ENCODE data around the gene TNFSF9.
"Not testable (repeated sequence)": the region's sequence is repeated elsewhere in the genome, so short reads cannot be mapped to it uniquely, and the experiment has no call there.

Gene TNFSF9

GRCh38 chr19:6572217-6572616, 41.4 kb downstream of the TNFSF9 start:
- no peak for DNase-seq (ENCODE audit: low read depth)

GRCh38 chr19:6573350-6573749, 42.5 kb downstream of the TNFSF9 start:
- DNase-seq (ENCODE audit: low read depth): no peak

DNA sequence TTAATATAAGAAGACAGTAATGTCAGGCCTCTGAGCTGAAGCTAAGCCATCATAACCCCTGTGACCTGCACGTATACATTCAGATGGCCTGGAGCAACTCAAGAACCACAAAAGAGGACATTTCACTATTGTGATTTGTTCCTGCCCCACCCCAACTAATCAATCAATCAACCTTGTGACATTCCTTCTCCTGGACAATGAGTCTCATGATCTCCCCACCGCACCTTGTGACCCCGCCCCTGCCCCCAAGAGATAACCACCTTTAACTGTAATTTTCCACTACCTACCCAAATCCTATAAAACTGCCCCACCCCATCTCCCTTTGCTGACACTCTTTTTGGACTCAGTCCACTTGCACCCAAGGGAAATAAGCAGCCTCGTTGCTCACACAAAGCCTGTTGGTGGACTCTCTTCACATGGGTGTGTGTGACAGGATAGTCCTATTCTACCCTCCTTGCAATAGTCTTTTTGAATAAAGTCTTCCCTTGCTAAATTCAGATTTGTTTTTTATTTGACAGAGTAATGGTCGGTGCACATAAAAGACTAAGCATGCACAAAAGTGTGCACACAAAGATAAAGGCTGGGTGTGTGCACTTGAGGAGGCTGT, 46.1 kb downstream of the TNFSF9 start:
- no peak for DNase-seq (ENCODE audit: low read depth)

DNA sequence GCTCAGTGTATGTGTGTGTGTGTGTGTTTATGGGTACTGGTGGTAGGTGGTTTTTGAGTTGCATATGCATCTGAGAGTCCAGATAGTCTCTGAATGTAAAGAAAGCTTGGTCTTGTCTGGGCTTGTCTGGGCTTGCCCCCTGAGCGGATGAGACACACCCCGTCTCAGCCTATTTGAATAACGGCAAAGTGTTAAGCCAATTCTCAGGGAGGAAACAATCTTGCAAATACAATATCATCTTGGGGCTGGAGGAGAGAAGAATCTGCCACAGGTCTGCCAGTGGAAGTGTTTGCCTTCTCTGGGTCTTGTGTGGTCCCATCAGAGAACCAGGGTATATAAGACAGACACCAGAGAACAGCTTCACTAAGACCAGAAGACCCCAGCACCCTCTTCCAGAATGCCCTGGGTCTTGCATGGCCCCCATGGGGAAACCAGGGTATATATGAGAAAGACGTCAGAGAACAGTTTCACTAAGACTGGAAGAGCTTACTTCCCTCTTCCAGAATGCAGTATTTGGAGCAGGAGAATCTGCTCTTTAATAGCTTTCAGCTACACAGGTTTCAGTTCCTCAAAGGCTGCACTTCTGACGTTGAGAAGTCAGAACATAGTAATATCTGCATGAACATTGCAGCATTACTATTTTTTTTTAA, 46.8 kb downstream of the TNFSF9 start:
- no peak for DNase-seq (ENCODE audit: low read depth)

DNA sequence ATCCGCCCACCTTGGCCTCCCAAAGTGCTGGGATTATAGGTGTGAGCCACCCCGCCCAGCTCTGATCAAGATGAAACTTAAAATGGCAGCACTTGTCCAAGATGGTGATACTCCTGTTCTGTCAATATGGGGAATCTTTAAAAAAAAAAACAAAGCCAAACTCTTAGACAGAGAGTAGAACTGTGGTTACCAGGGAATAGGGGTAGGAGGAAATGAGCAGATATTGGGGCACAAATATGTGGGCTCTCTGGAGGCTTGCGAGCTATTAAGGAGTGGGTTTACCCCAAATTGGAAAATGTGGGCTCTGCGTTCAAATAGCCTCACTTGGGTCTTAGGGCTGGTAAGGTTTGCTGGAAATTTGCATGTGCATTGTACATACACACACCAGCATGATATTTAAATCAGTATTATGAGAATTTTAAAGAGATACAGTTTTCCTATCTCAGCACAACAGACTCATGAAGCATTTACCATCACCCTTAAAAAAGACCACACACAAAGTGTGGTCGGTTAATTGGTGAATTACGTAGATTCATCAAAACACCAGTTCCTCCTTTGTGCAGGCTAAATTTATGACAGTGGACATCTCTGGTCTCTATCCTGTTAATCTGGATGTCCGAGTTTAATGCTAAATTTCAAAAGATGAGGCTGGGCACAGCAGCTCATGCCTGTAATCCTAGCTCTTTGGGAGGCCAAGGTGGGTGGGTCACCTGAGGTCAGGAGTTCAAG, 48.8 kb downstream of the TNFSF9 start:
- no peak for DNase-seq (ENCODE audit: low read depth)

GRCh38 chr19:6580313-6580712, 49.5 kb downstream of the TNFSF9 start:
- no peak for DNase-seq (ENCODE audit: low read depth)

DNA sequence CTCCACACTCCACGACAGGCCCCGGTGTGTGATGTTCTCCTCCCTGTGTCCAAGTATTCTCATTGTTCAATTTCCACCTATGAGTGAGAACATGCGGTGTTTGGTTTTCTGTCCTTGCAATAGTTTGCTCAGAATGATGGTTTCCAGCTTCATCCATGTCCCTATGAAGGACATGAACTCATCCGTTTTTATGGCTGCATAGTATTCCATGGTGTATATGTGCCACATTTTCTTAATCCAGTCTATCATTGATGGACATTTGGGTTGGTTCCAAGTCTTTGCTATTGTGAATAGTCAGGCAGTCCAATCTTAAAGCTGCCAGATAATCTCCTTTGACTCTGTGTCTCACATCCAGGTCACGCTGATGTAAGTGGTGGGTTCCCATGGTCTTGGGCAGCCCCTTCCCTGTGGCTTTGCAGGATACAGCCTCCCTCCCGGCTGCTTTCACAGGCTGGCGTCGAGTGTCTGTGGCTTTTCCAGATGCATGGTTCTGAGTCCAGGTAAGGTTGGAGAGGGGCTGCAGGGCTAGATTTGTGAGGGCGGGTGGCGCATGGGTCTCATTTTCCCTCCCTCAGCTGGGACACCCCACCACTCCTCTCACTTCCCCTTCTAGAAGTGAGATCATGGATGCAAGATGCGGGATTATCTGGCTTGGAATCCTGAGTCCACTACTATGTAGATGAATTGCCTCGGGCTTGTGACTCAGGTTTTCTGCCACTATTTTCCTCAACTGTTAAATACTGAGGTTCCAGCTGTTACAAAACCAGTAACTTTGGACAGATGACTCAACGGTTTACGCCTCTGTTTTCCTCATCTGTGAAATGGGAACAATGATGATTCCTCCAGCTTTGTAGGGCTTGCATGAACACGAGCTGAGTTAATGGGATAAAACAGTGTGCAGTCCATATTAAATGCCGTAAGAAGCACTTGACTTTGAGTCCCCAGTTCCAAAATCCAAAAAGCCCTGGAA, 52.0 kb downstream of the TNFSF9 start:
- not testable (repeated sequence) for DNase-seq (ENCODE audit: low read depth)

All from activated gamma-delta T cell treated with anti-CD3 and anti-CD28 coated beads, Interleukin-2, amount 50 U/mL, for 16 hours (primary cell).